ENCODE data around the gene ADAP1. TPM values are rescaled to one million over a fixed set of nuclear protein-coding genes. Genes with fewer than 3 reads are reported as not detected.
"Not testable (repeated sequence)": the region's sequence is repeated elsewhere in the genome, so short reads cannot be mapped to it uniquely, and the experiment has no call there.

ADAP1 gene
- polyA plus RNA-seq, 3 donors, result 10.6 to 13.9 (median 11.2) TPM

GRCh38 chr7:884191-885003, 70.1 kb downstream of the ADAP1 start:
- DNase-seq (ENCODE audit: low read depth in 3 of 3, low spot score in 2 of 3), result no peak

- no peak for DNase-seq (ENCODE audit: low read depth in 3 of 3, low spot score in 2 of 3)
Observed at GRCh38 chr7:883055-884021, 71.1 kb downstream of the ADAP1 start.

GRCh38 chr7:882336-883035, 72.0 kb downstream of the ADAP1 start:
- no peak for DNase-seq (ENCODE audit: low read depth in 3 of 3, low spot score in 2 of 3)

DNA sequence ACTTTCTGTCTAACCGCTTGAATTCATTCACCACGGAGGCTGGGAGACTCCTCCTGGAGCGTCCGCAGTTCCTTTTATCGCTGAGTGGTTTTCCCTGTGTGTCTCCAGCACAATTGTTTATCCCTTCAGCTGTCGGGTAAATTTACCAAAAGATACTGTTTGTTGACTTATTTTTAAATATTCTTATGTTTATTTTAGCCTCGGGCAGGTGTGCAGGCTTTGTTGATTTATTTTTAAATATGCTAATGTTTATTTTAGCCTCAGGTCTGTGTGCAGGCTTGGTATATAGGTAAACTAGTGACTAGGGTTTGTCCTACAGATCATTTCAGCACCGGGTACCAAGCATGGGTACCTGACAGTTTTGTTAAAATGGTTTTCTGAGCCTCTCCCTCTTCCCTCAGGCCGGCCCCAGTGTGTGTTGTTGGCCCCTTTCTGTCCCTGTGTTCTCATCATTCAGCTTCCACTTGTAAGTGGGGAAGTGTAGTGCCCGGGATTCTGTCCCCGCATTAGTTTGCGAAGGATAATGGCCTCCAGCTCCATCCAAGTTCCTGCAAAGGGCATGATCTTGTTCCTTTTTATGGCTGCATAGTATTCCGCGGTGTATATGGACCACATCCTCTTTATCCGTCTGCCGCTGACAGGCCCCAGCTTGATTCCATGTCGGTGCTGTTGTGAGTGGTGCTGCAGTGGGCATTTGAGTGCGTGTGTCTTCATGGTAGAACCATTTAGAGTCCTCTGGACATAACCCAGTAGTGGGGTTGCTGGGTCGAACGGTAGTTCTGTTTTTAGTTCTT, 72.8 kb downstream of the ADAP1 start:
- no peak for DNase-seq (ENCODE audit: low read depth in 3 of 3, low spot score in 2 of 3)

GRCh38 chr7:880450-880849, 74.0 kb downstream of the ADAP1 start:
- no peak for DNase-seq (ENCODE audit: low read depth in 3 of 3, low spot score in 2 of 3)

- DNase-seq (ENCODE audit: low read depth in 3 of 3, low spot score in 2 of 3), result no peak
Observed at GRCh38 chr7:879706-880105, 74.8 kb downstream of the ADAP1 start.

DNA sequence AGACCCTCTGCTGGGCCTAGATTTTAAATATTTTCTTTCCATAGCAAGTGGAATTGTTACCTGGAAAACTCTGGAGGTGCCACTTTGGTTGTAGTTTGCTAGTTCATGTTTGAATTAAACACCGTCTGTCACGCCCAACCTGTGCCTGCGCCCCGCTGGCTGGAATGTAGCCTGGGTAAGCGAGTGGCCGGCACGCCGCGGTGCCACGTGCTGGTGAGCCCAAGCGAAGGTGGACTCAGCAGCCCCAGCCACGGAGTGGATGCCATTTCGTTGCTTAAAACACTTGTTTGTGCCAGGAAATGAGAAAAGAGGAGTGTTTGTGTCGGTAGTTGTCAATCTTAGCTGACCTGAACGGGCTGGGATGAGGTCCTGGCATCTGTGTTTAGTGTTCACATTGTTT, 75.4 kb downstream of the ADAP1 start:
- no peak for DNase-seq (ENCODE audit: low read depth in 3 of 3, low spot score in 2 of 3)

DNA sequence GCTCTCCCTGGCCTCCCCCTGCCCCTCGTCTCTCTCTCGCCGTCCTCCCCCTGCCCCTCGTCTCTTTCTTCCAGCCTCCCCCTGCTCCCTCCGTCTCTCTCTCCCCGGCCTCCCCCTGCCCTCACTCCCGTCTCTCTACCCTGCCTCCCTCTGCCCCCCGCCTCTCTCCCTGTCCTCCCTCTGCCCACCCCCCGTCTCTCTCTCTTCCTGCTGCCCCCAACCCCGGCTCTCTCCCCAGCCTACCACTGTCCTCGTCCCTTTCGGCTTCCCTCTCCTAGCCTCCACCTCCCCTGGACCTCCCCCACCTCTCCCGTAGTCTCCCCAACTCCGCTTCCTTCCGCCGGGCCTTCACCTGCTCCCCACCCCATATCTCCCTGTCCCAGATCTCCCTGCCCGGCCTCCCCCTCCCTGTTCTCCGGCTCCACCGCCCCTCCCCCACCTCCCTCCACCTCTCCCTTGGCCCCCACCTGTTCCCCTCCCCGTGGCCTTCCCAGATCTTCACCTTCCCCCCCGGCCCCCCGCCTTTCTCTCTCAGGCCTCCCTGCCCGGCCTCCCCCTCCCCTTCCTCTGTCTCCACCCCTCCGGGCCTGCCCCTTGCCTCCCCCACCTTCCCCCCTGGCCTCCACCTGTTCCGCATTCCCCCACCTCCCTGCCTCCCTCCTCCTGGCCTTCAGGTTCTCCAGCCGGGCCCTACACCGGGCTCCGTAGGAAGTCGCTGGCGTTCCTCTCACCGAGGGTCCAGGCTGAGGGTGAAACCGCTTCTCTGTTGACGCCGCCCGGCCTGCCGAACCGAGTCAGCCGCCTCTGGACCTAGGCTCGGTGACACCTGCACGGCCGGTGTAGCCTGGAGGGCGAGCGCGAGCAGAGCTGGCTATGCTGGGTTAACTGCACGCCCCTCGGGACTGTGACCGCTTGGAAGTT, 76.9 kb downstream of the ADAP1 start:
- no peak for DNase-seq (ENCODE audit: low read depth in 3 of 3, low spot score in 2 of 3)

DNA sequence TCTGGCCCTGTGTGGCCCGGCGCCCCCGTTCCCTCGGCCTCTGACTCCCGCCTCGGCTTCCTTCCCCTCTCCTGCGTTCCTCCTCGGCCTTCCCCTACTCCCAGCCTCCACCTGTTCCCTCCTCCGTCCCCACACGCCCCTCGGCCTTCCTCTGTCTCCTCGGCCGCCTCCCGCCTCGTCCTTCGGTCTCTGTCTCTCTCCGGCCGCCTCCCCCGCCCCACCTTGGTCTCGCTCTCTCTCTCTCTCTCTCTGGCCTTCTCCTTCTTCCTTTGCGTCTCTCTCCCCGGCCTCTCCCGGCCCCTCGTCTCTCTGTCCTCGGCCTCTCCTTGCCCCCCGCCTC, 77.5 kb downstream of the ADAP1 start:
- DNase-seq (ENCODE audit: low read depth in 3 of 3, low spot score in 2 of 3), result no peak

DNA sequence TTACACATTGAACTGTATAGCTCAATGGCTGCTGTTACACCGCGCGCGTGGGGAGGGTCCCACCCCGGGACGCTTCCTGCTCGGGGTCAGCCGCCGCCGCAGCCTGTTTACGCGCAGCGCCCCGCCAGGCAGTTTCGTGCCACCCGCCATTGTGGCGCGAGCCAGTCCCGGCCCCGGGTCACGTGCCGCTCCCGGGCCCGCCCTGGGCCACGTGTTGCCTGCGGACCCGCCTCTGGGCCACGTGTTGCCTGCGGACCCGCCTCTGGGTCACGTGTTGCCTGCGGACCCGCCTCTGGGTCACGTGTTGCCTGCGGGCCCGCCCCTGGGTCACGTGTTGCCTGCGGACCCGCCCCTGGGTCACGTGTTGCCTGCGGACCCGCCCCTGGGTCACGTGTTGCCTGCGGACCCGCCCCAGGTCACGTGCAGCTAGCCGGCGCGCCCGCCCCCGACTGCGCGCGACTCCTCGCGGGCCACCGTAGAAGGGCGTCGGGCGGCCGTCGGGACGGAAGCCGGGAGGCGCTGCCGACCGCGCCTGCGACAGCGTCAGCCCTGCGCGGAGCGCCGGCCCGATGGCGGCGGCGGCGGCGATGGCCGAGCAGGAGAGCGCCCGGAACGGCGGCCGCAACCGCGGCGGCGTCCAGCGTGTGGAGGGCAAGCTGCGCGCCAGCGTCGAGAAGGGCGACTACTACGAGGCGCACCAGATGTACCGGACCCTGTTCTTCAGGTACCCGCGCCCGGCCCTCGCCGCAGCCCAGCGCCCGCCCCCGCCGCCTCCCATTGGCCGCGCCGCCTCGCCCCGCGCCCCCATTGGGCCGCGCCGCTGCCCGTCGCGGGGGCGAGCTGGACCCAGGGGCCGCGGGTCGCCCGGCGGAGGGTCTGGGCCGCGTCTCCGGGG, 78.2 kb downstream of the ADAP1 start, which contains the start of gene GET4:
Gene GET4, plus strand, starts transcription at position 478 of the 895 bp plus-strand sequence. Its CDS starts 92 bp downstream, at position 570.
- DNase-seq (ENCODE audit: low read depth in 3 of 3, low spot score in 2 of 3), result peak; percentile 72 to 87 (median 86)

DNA sequence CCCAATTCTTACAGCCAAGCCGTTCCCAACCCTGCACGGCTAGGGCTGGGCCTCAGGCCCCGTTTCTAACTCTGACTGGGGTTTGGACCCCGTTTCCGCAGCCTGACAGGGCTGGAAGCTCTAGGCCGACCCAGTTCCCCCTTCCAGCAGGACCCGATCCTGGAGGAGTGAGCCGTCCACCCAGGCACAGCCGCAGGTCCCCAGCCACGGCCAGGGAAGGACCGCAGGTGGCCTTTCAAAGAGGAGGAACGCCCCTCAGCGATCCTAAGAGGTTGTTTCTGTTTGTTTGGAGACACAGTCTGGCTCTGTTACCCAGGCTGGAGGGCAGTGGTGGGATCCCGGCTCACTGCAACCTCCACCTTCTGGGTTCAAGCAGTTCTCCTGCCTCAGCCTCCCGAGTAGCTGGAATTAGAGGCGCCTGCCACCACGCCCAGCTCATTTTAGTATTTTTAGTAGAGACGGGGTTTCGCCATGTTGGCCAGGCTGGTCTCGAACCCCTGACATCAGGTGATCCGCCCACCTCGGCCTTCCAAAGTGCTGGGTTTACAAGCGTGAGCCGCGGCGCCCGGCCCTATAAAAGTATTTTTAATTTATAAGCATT, 78.9 kb downstream of the ADAP1 start:
- no peak for DNase-seq (ENCODE audit: low read depth in 3 of 3, low spot score in 2 of 3)

- DNase-seq (ENCODE audit: low read depth in 3 of 3, low spot score in 2 of 3), result no peak
Observed at GRCh38 chr7:875051-875450, 79.4 kb downstream of the ADAP1 start.

- no peak for DNase-seq (ENCODE audit: low read depth in 3 of 3, low spot score in 2 of 3)
Observed at GRCh38 chr7:874031-874749, 80.3 kb downstream of the ADAP1 start.

- peak in 1 of 3 donors; percentile 58 for DNase-seq (ENCODE audit: low read depth in 3 of 3, low spot score in 2 of 3)
Observed at GRCh38 chr7:873367-874002, 81.0 kb downstream of the ADAP1 start.

DNA sequence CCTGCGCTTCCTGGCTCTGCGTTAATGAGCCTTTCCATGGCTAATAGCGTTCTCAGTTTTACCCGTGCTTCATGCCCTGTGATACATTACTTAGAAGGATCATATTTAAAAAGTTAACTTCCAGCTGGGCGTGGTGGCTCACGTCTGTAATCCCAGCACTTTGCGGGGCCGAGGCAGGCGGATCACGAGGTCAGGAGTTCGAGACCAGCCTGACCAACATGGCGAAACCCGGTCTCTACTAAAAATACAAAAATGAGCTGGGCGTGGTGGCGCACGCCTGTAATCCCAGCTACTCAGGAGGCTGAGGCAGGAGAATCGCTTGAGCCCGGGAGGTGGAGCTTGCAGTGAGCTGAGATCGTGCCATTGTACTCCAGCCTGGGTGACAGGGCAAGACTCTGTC, 81.8 kb downstream of the ADAP1 start:
- DNase-seq (ENCODE audit: low read depth in 3 of 3, low spot score in 2 of 3), result not testable (repeated sequence)

GRCh38 chr7:871900-872537, 82.5 kb downstream of the ADAP1 start:
- no peak for DNase-seq (ENCODE audit: low read depth in 3 of 3, low spot score in 2 of 3)
